Measurements from ENCODE around the gene NDST3. TPM values are rescaled to one million over a fixed set of nuclear protein-coding genes. Genes with fewer than 3 reads are reported as not detected.

The NDST3 gene
- total RNA-seq, 1 donor: not detected

- TF ChIP-seq, protein P1, sequence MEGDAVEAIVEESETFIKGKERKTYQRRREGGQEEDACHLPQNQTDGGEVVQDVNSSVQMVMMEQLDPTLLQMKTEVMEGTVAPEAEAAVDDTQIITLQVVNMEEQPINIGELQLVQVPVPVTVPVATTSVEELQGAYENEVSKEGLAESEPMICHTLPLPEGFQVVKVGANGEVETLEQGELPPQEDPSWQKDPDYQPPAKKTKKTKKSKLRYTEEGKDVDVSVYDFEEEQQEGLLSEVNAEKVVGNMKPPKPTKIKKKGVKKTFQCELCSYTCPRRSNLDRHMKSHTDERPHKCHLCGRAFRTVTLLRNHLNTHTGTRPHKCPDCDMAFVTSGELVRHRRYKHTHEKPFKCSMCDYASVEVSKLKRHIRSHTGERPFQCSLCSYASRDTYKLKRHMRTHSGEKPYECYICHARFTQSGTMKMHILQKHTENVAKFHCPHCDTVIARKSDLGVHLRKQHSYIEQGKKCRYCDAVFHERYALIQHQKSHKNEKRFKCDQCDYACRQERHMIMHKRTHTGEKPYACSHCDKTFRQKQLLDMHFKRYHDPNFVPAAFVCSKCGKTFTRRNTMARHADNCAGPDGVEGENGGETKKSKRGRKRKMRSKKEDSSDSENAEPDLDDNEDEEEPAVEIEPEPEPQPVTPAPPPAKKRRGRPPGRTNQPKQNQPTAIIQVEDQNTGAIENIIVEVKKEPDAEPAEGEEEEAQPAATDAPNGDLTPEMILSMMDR (IDR thresholded peaks at IDR 0.05; ENCODE audit: insufficient read depth, low read length): no peak
- no peak for DNase-seq (ENCODE audit: low read depth)
- no peak overlapping the region for H3K4me3 ChIP-seq (ENCODE audit: low read depth, low read length)
Measured at GRCh38 chr4:118035309-118035708, 1.0 kb downstream of the NDST3 start.

GRCh38 chr4:118036336-118036735 lies 2.0 kb downstream of the NDST3 start:
- no peak overlapping the region for H3K4me3 ChIP-seq (ENCODE audit: low read depth, low read length)
- TF ChIP-seq, protein P1 (IDR thresholded peaks at IDR 0.05; ENCODE audit: insufficient read depth, low read length): no peak
- DNase-seq (ENCODE audit: low read depth): no peak

GRCh38 chr4:118037955-118038354 lies 3.7 kb downstream of the NDST3 start:
- DNase-seq (ENCODE audit: low read depth): no peak
- TF ChIP-seq, protein P1 (IDR thresholded peaks at IDR 0.05; ENCODE audit: insufficient read depth, low read length): no peak
- H3K4me3 ChIP-seq (ENCODE audit: low read depth, low read length): no peak overlapping the region

DNA sequence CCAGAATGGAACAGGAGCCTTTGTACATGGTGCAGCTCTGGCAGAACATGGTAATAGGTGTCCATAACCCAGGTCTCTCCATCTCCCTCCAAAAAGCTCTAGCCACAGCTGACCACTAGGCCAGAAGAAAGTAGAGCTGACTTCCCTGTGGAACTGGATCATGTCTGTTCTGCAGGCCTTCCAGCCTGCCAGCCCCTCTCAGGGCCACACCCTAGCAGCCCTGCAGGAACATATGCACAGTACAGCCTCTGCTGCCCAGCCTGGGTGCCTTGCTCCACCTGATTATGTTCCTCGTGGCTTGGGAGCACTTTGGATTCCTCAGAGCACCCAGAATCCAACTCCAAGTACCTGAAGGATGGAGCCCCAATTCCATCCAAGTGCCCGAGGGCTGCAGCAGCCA lies 12.0 kb downstream of the NDST3 start:
- DNase-seq (ENCODE audit: low read depth): no peak
- TF ChIP-seq, protein P1 (IDR thresholded peaks at IDR 0.05; ENCODE audit: insufficient read depth, low read length): no peak

GRCh38 chr4:118047043-118047442 lies 12.8 kb downstream of the NDST3 start:
- H3K4me3 ChIP-seq (ENCODE audit: low read depth, low read length): no peak overlapping the region
- no peak for DNase-seq (ENCODE audit: low read depth)
- TF ChIP-seq, protein P1 (IDR thresholded peaks at IDR 0.05; ENCODE audit: insufficient read depth, low read length): no peak

More for the DNA sequence above, 12.0 kb downstream of the NDST3 start:
- no peak overlapping the region for H3K4me3 ChIP-seq (ENCODE audit: low read depth, low read length)

GRCh38 chr4:118058955-118059354 lies 24.7 kb downstream of the NDST3 start:
- no peak for DNase-seq (ENCODE audit: low read depth)
- TF ChIP-seq, protein P1 (IDR thresholded peaks at IDR 0.05; ENCODE audit: insufficient read depth, low read length): no peak
- no peak overlapping the region for H3K4me3 ChIP-seq (ENCODE audit: low read depth, low read length)

GRCh38 chr4:118059397-118059796 lies 25.1 kb downstream of the NDST3 start:
- H3K4me3 ChIP-seq (ENCODE audit: low read depth, low read length): no peak overlapping the region
- TF ChIP-seq, protein P1 (IDR thresholded peaks at IDR 0.05; ENCODE audit: insufficient read depth, low read length): no peak
- DNase-seq (ENCODE audit: low read depth): no peak
